ENCODE data around the gene ITGB3. TPM values are rescaled to one million over a fixed set of nuclear protein-coding genes. Genes with fewer than 3 reads are reported as not detected.

Gene ITGB3
- total and polyA plus RNA-seq, 2 of the 8 experiments (the other 6 are each of a cell fraction or from before 2014, with no cell fraction given) = 0.08 to 0.09 TPM

DNA sequence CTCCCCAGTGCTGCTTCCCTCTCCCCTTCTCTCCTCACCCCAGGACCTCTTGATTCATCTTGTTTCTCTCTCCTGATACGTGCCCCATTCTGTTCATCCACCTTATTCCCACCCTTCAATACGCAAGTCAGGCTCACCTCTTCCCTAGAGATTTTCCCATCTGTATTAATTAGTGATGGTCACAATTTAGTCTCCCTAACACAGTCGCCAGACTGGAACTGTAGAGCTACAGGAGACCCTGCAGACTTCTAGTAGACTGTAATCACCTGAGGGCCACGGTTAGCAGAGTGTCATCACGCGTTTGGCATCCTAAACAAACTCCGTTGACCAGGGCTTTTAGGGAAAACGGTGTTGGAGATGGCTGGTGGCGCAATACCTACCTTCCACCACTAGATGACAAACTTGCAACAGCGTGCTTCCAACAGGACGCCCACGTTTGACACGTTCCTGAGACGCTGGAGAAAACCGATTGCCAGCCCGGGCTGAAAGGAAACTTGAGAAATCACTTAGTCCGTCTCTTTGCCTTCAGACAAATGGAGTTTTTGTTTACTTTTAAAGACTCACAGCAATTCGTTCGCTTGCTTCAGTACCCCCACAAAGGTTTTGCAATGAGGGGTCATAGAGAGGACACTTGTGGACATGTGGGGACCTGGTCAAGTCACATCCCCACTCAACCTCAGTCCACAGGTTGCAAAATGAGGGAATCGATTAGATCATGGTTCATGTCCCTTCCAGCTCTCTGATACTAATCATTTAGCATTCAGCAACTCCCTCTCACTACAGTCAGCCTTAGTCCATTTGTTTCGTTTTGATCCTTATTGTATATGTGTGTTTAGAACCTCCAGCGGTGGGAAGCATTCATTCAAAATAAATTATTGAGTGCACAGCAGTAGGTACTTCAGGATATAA lies 23.8 kb upstream of the ITGB3 start (continued):
- TF ChIP-seq, protein P1, sequence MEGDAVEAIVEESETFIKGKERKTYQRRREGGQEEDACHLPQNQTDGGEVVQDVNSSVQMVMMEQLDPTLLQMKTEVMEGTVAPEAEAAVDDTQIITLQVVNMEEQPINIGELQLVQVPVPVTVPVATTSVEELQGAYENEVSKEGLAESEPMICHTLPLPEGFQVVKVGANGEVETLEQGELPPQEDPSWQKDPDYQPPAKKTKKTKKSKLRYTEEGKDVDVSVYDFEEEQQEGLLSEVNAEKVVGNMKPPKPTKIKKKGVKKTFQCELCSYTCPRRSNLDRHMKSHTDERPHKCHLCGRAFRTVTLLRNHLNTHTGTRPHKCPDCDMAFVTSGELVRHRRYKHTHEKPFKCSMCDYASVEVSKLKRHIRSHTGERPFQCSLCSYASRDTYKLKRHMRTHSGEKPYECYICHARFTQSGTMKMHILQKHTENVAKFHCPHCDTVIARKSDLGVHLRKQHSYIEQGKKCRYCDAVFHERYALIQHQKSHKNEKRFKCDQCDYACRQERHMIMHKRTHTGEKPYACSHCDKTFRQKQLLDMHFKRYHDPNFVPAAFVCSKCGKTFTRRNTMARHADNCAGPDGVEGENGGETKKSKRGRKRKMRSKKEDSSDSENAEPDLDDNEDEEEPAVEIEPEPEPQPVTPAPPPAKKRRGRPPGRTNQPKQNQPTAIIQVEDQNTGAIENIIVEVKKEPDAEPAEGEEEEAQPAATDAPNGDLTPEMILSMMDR (IDR thresholded peaks at IDR 0.05; ENCODE audit: control extremely low read depth in 1 of 3, insufficient read depth in 1 of 3, low read depth in 1 of 3, low read length in 3 of 3) = peak; percentile 96 to 100 (median 96)
- TF ChIP-seq JUN (IDR thresholded peaks at IDR 0.05; ENCODE audit: low read depth, low read length) = no peak
- TF ChIP-seq, protein P2, sequence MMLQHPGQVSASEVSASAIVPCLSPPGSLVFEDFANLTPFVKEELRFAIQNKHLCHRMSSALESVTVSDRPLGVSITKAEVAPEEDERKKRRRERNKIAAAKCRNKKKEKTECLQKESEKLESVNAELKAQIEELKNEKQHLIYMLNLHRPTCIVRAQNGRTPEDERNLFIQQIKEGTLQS (IDR thresholded peaks at IDR 0.05; ENCODE audit: insufficient read depth, low read depth, low read length) = no peak
- TF ChIP-seq CEBPB (IDR thresholded peaks at IDR 0.05; ENCODE audit: low read depth, low read length) = peak; percentile 91
- TF ChIP-seq TCF12 (IDR thresholded peaks at IDR 0.05; ENCODE audit: low read depth, low read length) = 0 out of 2 replicates have a peak, but pooled peaks have one; percentile 14
- TF ChIP-seq SUZ12 (IDR thresholded peaks at IDR 0.05; ENCODE audit: low read length) = no peak
- TF ChIP-seq, protein P3, sequence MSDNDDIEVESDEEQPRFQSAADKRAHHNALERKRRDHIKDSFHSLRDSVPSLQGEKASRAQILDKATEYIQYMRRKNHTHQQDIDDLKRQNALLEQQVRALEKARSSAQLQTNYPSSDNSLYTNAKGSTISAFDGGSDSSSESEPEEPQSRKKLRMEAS (IDR thresholded peaks at IDR 0.05) = peak; percentile 86
- peak in 1 of 2 experiments; percentile 45; a peak in 1 of 4 replicates for TF ChIP-seq SIN3A (conservative IDR thresholded peaks at IDR 0.05 in 1 of 2, IDR thresholded peaks at IDR 0.05 in 1 of 2; ENCODE audit: low read depth in 1 of 2, low read length in 2 of 2)
- peak; percentile 95 for TF ChIP-seq EGR1 (IDR thresholded peaks at IDR 0.05; ENCODE audit: borderline replicate concordance, low read depth, low read length)
- TF ChIP-seq, protein P4, sequence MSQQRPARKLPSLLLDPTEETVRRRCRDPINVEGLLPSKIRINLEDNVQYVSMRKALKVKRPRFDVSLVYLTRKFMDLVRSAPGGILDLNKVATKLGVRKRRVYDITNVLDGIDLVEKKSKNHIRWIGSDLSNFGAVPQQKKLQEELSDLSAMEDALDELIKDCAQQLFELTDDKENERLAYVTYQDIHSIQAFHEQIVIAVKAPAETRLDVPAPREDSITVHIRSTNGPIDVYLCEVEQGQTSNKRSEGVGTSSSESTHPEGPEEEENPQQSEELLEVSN (IDR thresholded peaks at IDR 0.05) = 0 out of 2 replicates have a peak, but pooled peaks have one; percentile 50
- no peak for TF ChIP-seq KDM5A (IDR thresholded peaks at IDR 0.05; ENCODE audit: low read length)
- TF ChIP-seq CREB1 (IDR thresholded peaks at IDR 0.05) = peak; percentile 63; the same call in 1 of the 2 replicates
- TF ChIP-seq EP300 (IDR thresholded peaks at IDR 0.05; ENCODE audit: borderline replicate concordance in 1 of 2, low read depth in 2 of 2, low read length in 2 of 2) = no peak
- TF ChIP-seq JUND (IDR thresholded peaks at IDR 0.05; ENCODE audit: low read length) = 0 out of 2 replicates have a peak, but pooled peaks have one; percentile 30
